HG02759 (cell line): ENCODE measurements around the gene PPIP5K1.

Experiments
- ATAC-seq: cut with Tn5 transposase; IDR thresholded peaks from one replicate; pipeline ENCODE4 v1.9.1; 2021; ENCODE audit warnings: mild to moderate bottlenecking, moderate library complexity; ENCODE audit not compliant: unreplicated experiment

The PPIP5K1 gene

DNA sequence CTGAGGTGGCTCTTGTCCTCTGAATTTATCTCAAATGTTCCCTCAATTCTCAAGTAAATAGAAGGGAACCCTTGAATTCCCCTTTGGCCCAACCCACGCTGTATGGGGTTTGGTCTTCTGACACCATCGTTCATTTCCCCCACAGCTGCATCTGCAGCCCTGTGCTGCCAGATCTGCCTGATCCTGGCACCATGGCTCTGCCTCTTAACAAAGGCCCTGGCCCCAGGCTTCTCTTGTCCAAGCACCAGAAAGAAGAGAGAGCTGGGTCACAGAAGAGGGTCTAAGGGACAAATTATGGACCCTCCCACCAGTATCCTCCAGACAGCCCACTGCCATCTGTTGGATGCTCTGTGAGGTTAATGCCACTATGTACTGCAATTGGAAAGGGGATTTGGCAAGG lies 70.8 kb downstream of the PPIP5K1 start:
- ATAC-seq, result no peak

DNA sequence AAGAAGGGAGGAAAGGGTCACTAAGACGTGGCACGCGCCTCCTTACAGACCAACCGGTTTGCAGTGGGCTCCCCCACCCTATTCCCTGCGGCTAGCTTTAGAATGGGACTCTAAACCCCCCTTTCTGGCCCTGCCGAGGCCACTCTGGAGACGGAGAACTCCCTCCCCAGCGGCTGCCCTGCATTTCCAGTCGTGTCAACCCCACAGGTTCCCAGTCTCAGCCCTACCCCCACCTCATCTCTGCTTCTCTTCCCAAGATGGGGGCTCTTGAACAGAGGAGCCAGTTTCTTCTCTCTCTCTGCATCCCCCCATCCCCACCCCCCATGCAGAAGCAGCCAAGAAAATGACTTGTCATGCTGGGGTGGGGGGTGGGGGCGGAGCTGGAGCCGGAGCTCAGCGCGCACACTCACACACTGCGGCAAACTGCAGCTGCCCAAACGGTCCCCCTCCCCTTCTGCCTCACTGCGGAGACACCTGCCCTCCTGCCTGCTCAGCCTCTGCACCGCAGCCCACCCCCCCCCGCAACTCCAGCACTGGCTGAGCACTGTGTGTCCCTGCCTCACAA lies 71.7 kb downstream of the PPIP5K1 start:
- ATAC-seq, result no peak

DNA sequence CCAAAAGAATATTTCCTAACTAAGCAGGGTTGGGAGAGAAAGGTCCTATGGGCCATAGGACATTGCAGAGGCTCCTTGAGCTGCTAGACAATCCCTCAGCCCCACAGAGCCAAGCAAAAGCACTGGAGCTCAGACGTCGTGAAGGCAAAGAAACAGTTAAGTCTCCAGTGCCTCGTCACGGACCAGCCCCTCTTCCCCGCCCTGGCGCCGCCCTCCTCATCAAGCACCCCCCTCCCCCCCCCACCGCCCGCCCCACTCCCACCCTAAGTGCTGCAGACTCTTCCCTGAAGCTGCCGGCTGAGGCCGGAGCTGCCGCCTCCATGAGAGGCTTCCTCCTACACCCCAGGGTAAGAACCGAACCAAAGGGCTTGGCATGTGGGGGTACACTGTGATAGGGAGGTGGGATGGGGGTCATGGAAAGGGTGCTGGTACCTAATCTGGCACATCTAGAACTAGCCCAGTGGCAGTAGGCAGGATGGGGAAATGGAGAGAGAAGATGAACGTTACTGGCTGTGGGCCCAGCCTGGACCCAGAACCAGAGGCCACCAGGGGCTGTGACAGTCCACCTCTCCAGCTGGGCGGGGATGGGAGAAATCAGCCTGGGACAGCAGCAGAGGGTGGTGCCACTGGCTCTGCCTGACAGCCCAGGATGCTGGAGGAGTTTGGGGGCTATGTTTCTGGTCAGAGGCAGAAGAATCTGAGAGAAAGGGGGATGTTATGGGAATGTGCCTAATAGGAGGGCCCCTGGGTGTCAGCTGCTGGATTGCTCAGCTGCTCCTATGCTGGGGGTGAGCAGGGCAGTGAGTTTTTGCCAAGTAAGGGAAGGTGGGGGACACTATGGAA lies 72.4 kb downstream of the PPIP5K1 start, which contains the start of gene MAP1A:
TSS of gene MAP1A (plus strand) at position 255 of the 843 bp plus-strand sequence. CDS start 3,866 bp downstream, outside the sequence.
- ATAC-seq, result no peak

DNA sequence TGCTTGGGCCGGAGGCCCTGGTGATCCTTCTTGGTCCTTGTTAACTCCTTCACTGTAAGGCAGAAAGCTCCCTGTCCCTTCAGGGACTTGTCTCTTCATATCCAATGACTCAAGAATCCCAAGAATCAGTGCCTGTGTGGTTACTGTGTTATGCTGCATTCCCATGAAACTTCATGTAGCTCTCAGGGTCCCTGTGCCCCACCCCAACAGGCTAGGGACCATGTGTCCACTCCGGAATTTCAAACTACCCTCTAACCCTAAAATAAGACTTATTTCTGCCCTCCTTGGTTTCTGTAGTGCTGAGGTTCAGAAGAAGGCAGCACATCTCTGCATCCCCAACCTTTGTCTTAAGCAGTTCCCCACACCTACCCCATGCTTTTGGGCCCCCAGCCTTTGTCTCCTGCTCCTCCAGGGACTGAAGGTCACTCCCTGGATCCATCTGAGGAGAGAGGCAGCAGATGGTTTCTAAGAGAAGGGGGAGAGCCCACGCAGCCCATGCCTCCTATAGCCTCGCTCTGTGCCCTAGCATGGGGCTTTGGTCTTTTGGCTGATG lies 73.1 kb downstream of the PPIP5K1 start:
- no peak for ATAC-seq

DNA sequence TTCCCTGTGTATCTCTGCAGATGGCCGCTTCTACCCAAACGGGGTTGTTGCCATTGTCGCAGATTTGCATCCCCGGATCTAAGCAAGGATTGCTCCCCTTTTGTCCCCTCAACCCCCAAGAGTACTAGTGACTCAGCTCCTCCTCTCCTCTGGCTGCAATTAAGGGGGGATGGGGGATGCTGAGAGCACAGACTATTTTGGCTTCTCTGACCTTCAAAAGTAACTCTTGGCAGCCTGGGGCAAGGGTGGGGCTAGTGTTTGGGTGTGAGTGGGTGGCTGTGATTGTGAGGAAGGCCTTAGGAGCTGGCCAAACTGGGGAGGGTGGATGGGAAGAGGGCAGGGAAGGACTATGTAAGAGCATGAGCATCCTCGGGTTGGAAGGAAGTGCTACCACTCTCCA lies 73.8 kb downstream of the PPIP5K1 start:
- ATAC-seq, result no peak

DNA sequence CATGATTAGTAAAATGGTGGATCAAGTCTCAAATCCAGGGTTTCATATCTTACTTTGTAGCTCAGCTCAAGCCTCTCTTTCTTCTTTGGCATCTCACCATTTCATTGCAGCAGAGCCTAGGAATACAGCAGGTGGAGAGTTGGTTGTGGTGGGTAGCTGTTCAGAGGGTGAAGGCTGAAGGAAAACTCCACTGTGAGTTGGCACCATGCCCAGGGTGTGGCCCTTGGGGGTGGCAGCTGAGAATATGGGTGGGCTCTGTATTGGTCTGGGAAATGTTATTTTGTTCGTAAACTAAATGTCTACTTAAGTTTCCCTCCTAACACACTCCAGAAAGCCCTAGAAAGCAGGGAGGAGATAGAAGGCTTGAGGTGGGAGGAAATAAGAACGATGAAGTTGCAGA lies 74.3 kb downstream of the PPIP5K1 start:
- no peak for ATAC-seq

DNA sequence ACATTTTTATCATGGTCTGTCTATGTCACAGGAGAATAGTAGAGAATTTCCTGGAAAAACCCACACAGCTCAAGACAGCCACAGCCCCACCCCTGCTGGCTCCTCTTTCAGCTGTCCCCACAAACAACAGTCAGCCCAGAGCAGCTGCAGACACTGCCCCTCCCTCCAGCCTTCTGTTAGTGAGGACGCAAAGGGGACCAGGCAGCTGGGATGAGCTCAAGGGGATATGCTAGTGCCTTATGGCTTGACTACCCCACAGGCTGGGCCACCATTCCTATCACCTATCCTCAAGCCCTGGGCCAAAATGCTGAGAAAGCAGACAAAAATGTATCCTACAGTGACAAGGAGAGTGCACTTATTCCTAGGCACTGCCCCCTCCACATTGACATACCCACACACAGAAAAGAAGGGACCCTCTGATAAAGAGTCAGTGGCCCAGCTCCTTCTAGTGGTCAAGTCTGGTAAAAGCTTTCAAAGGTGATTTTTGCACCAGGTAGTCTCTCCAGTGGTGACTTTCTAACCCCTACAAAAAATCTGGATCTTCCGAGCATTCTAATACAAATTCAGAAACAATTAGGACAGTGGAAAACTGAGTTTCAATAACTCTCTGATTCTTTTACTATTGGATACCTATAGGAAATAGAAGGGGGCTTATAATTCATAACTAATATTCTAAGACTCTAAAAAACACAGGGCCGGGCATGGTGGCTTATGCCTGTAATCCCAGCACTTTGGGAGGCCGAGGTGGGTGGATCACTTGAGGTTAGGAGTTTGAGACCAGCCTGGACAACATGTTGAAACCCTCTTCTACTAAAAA lies 75.6 kb downstream of the PPIP5K1 start:
- no peak for ATAC-seq

DNA sequence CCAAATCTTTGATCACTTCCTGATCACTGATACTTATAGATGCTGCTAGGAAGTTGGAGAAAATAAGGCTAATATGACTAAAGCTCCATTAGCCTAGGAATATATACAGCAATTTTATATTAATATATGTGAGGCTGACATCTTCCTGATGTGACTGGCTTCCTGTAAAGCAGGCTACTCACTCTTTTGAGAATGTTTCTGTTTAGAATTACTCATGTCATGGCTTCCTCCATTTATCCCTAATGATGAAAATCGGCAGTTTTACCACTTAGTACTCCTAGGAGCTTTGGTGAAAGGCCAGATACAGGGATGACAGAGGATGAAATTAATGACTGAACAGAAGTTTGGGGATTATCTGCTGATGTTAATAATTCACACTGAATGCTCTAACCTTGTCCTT lies 76.5 kb downstream of the PPIP5K1 start:
- ATAC-seq, result no peak

DNA sequence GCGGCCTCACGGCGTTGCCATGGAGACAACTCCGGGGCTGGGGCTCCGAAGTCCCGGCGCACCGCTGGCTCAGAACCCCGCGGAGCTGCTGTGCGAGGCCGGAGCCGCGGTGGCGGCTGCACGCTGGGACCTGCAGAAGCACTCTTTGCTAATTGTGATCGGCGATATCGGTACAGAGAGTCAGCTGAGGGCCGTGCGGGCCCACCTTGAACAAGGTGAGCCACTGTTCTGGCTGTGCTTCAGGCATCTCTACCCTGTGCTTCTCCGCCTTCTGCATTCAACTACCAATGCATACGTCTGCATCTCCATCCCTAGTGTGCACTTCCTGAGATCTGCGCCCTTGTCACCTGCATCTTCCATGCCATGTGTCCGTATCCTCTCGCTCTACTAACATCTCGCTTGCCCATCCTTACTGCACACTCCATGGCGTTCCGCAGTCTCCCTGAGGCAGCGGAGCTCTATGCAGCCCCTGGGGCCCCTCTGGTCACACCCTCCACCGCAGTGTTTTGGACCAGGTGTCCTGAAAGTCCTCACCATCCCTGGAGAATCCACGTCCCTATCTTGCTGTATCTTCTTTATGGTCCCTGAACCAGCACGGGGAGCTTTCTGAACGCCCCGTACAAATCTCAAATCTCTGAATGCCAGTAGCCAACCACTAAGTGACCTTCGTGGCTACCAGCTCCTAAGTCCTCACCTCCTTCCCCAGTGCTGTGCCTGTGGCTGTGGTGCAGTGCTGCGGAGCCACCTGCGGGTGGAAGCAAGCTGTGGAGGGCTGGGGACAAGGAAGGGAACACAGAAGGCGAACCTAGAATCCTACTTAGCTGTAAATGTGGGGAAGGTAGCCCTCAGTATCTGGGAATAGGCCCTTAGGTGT lies 78.8 kb downstream of the PPIP5K1 start:
- no peak for ATAC-seq

DNA sequence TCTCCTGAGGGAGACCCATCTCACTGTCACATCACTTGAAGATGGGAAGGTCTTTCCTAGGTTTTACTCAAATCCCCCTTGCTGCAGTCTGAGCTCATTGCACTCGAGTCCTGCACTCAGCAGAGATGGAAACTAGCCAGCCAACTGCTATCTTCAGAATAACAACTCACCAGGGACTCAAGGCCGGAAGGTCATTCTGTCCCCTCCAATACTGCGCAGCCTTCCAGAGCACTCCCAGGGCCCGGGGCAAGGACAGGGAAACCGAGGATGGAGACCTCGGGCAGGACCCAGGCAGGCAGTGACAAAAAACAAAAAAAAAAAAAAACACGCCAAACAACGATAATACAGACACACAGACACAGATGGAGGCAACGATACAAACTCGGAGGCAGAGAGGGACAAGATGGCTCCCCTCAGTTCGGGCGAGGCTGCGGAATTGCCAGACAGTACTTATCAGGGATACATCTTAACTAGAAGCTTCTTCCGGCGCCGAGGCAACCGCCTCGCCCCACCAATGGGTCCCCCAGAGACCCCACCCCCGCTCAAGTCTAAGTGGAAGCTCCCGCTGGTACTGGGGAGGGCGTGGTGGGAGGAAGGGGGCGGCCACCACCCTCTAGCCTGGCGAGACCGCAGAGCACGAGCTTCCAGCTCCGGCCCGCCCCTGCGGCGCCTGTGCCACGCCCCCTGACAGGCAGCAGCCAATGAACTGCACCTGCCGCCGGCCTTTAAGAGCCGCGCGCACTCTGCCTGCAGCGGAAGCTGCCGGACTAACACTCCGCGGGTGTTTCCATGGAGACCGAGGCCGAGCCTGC lies 79.6 kb downstream of the PPIP5K1 start:
- ATAC-seq, result peak; percentile 98

DNA sequence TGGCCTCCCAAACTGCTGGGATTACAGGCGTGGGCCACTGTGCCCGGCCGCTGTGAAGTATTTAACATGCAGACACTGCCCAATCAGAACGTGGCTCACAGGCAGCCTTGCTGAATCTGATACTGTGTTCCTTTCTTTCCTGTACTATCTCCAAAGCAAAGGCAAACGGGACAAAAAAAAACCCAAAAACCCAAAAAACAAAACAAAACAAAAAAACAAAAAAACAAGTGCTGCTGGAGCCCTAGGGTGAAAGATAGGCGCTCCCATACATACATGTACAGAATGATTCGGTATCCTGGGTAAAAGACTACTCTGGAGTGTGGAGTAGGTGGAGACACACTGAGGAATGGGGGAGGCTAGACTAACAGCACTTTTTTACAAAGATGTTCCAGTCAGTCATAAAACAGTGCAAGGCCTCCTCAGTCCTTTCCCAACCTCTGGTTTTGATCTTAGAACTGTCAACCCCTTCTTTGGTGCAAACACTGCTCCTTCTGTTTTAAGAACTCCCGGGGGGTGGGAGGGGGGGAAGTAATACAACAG lies 80.3 kb downstream of the PPIP5K1 start:
- no peak for ATAC-seq

DNA sequence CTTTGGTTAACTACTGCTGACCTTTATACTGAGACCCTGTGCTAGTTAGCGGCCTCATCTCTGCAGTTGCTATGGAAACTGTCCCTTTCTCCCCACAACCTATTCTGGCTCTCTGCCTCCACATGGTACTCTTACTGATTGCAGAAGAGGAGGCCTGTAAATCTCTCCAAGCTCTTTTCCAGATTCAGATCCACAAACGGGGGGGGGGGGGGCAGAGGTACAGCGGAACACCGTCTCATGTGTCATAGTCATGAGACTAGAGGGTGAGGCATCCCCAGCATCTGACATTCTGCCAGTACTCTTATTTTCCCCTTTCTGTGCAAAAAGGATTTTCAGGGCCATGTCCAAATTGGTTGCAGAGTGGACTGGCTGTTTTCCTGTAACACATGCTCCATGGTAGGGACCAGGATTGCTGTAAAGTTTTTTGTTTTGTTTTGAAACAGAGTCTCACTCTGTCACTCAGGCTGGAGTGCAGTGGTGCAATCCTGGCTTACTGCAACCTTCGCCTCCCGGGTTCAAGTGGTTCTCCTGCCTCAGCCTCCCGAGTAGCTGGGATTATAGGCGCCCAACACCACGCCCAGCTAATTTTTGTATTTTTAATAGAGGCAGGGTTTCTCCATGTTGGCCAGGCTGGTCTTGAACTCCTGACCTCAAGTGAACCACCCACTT lies 80.9 kb downstream of the PPIP5K1 start:
- no peak for ATAC-seq

DNA sequence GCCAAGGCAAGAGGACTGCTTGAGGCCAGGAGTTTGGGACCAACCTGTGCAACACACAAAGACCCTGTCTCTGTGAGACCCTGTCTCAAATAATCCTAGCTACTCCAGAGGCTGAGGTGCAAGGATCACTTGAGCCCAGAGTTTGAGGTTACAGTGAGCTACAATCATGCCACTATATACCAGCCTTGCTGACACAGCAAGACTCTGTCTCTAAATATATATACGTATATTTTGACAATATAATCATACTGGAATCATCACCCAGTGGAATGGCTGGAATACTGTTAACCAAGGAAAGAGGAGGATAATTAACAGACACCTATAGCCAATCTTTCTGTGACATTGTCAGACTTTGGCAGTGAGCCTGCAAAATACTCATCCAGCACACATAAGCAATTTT lies 81.6 kb downstream of the PPIP5K1 start:
- ATAC-seq, result no peak

DNA sequence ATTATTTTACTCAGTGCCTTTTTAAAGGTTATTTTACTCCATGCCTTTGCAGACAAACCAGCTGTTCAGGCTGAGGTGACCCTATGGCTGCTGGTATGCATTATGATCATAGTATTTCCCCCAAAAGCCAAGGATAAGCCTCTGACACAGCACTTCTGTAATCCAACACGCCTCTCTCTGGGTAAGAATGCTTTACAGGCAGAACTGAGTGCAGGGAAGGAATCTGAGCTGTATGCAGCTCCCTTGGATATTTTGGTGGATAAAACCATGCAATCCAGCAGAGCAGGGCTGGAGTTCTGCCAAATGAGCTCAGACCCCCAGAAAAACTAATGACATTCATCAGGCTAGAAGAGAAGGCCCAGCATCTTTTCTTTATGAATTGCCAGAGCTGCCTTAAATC lies 84.3 kb downstream of the PPIP5K1 start:
- no peak for ATAC-seq

DNA sequence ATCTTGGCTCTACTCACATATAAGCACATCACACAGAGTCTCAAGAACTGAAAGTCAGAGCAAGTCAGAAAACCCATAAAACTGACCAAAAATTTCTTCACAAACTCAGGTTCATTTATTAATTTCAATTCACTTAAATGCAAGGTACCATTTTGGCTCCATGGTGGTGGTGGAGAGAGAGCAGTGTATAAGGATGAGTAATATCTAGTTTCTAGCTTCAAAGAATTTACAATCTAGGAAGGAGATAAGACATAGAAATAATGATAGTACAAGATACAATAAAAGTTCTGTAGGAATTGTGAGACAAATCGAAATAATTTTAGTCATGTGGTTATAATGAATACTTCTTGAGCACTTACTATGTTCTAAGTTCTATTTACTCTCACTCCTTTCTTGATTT lies 90.4 kb downstream of the PPIP5K1 start:
- no peak for ATAC-seq

DNA sequence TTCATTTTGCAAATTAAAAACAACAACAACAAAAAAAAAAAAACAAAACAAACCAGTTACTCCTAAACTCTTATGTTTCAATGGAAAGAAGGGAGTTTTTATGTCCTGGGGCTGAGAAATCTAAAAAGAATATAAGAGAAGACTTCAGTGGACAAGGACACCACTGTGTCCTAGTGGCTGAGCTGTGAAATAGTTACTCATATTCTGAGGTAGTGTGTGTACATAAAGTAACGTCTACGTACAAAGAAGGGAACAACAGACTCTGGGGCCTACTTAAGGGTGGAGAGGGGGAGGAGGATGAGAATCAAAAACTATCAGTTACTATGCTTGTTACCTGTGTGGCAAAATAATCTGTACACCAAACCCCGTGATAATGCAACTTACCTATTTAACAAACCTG lies 91.0 kb downstream of the PPIP5K1 start:
- ATAC-seq, result no peak

DNA sequence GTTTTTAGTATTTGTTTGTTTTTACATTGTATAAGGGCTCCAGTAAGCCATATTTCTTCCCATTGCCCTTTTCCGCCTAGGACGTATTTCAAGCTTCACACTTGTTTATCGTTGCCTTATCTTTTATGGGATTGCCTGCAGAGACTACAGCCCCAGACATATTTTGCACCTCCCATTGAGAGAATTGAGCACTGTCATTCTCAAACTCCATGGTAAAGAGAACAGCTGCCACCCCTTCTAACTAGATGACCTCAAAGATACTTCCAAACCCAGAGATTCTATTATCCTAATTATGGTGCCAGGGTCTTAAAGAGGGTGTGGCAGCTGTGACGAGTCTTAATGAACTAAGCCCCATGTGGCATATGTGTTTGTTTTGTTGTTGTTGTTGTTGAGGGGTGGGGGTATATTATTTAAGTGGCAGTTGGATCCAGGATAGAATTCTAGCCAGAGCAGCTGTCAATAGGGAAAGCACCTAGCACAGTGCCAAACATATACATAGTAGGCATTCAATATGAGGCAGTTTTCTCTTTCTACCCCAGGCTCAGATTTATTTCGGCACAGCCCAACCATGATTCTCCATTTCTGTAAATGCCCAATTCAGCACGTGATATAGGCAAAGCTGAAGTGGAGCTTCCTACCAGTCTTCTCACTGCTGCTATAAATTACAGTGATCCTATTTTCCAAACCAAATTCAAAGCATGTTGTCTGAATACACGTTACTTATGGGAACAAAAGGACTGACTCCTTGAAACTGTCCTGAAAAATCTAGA lies 96.1 kb downstream of the PPIP5K1 start:
- no peak for ATAC-seq
